MM.1S (cell line): ENCODE results near the gene SYNGR4.

Experiments
- CTCF ChIP-seq: fragments of 300-600 bp; sonication (generic); IDR thresholded peaks from 2 replicates; pipeline ENCODE4 v1.5.1; 2016; ENCODE audit warnings: antibody characterized with exemption, low read length, mixed read lengths
- EZH2 ChIP-seq: fragments of 300-600 bp; sonication (generic); optimal IDR thresholded peaks from 2 replicates; pipeline ENCODE3; 2017; ENCODE audit warnings: low read depth, mild to moderate bottlenecking, antibody characterized with exemption, low read length, mixed read lengths
- EZH2phosphoT487 ChIP-seq: fragments of 300-600 bp; sonication (generic); IDR thresholded peaks from 2 replicates; pipeline ENCODE4 v1.6.1; 2018; ENCODE audit warnings: antibody characterized with exemption, low read length

- TF ChIP-seq CTCF (no peak), EZH2 (no peak), EZH2phosphoT487 (no peak)
Observed at GRCh38 chr19:48417421-48417820, 53.3 kb downstream of the SYNGR4 start.
